ENCODE data around the gene PRELP.

Gene PRELP

GRCh38 chr1:203534012-203534411, 58.4 kb downstream of the PRELP start:
- TF ChIP-seq FOXM1 (IDR thresholded peaks at IDR 0.05; ENCODE audit: borderline replicate concordance, low read depth): no peak
- TF ChIP-seq USF1 (IDR thresholded peaks at IDR 0.05): no peak
- no peak for TF ChIP-seq RAD21 (IDR thresholded peaks at IDR 0.05; ENCODE audit: low read depth)
- TF ChIP-seq YY1 (IDR thresholded peaks at IDR 0.05; ENCODE audit: low read depth): no peak
- no peak for TF ChIP-seq TEAD4 (IDR thresholded peaks at IDR 0.05)
- TF ChIP-seq CEBPB (IDR thresholded peaks at IDR 0.05): no peak
- no peak for TF ChIP-seq ZBTB7A (IDR thresholded peaks at IDR 0.05; ENCODE audit: low read depth)
- no peak for TF ChIP-seq TCF12 (IDR thresholded peaks at IDR 0.05; ENCODE audit: low read depth)
- TF ChIP-seq EGR1 (IDR thresholded peaks at IDR 0.05): no peak
- no peak for TF ChIP-seq EP300 (IDR thresholded peaks at IDR 0.05; ENCODE audit: borderline replicate concordance)
- no peak for TF ChIP-seq REST (IDR thresholded peaks at IDR 0.05; ENCODE audit: low read depth)
- TF ChIP-seq NFIC (IDR thresholded peaks at IDR 0.05): no peak
- TF ChIP-seq TAF1 (IDR thresholded peaks at IDR 0.05; ENCODE audit: low read depth): no peak
- TF ChIP-seq MAX (IDR thresholded peaks at IDR 0.05): no peak
- no peak for TF ChIP-seq CREB1 (IDR thresholded peaks at IDR 0.05; ENCODE audit: low read depth)

GRCh38 chr1:203534526-203534925, 58.9 kb downstream of the PRELP start:
- TF ChIP-seq EP300 (IDR thresholded peaks at IDR 0.05; ENCODE audit: borderline replicate concordance) (no peak), CREB1 (IDR thresholded peaks at IDR 0.05; ENCODE audit: low read depth) (no peak), TEAD4 (IDR thresholded peaks at IDR 0.05) (no peak), CEBPB (IDR thresholded peaks at IDR 0.05) (no peak), TCF12 (IDR thresholded peaks at IDR 0.05; ENCODE audit: low read depth) (no peak), TAF1 (IDR thresholded peaks at IDR 0.05; ENCODE audit: low read depth) (no peak), NFIC (IDR thresholded peaks at IDR 0.05) (no peak), USF1 (IDR thresholded peaks at IDR 0.05) (no peak), MAX (IDR thresholded peaks at IDR 0.05) (no peak), YY1 (IDR thresholded peaks at IDR 0.05; ENCODE audit: low read depth) (no peak), REST (IDR thresholded peaks at IDR 0.05; ENCODE audit: low read depth) (no peak), ZBTB7A (IDR thresholded peaks at IDR 0.05; ENCODE audit: low read depth) (no peak), EGR1 (IDR thresholded peaks at IDR 0.05) (no peak)

GRCh38 chr1:203536575-203536974, 61.0 kb downstream of the PRELP start:
- TF ChIP-seq ZBTB7A (IDR thresholded peaks at IDR 0.05; ENCODE audit: low read depth) (no peak), EGR1 (IDR thresholded peaks at IDR 0.05) (no peak), CREB1 (IDR thresholded peaks at IDR 0.05; ENCODE audit: low read depth) (no peak), RAD21 (IDR thresholded peaks at IDR 0.05; ENCODE audit: low read depth) (no peak), TAF1 (IDR thresholded peaks at IDR 0.05; ENCODE audit: low read depth) (no peak), NFIC (IDR thresholded peaks at IDR 0.05) (no peak), MAX (IDR thresholded peaks at IDR 0.05) (no peak), FOXM1 (IDR thresholded peaks at IDR 0.05; ENCODE audit: borderline replicate concordance, low read depth) (no peak), YY1 (IDR thresholded peaks at IDR 0.05; ENCODE audit: low read depth) (no peak), REST (IDR thresholded peaks at IDR 0.05; ENCODE audit: low read depth) (no peak), CEBPB (IDR thresholded peaks at IDR 0.05) (no peak), EP300 (IDR thresholded peaks at IDR 0.05; ENCODE audit: borderline replicate concordance) (no peak)

GRCh38 chr1:203536980-203537455, 61.4 kb downstream of the PRELP start:
- TF ChIP-seq MAX (IDR thresholded peaks at IDR 0.05): no peak
- TF ChIP-seq CEBPB (IDR thresholded peaks at IDR 0.05): peak; percentile 51; the same call in 1 of the 2 replicates

All from Ishikawa (cell line).